Breast epithelium (tissue), 4 donors: ENCODE results near the gene DPYD. TPM values are rescaled to one million over a fixed set of nuclear protein-coding genes. Genes with fewer than 3 reads are reported as not detected.

Experiments
- DNase-seq, 2 donors: peaks; one replicate each; pipeline ENCODE4 v3.0.0-alpha.2; 2019; ENCODE audit warnings: low spot score in 2 of 2
- H3K27ac ChIP-seq, 2 donors: fragments of 200-600 bp; sonication (generic) in 1 of 2; one replicate each; pipeline ENCODE4 v1.5.1; 2016 to 2019; ENCODE audit warnings: mild to moderate bottlenecking in 1 of 2
- H3K27me3 ChIP-seq, 2 donors: fragments of 200-600 bp; sonication (generic) in 1 of 2; one replicate each; pipeline versions ENCODE4 v1.5.1 to v1.6.0; 2017 to 2019; ENCODE audit warnings: control low read depth in 1 of 2, mild to moderate bottlenecking in 1 of 2
- H3K36me3 ChIP-seq: fragments of 200-600 bp; one replicate; pipeline ENCODE4 v1.5.1; 2019
- H3K4me1 ChIP-seq, 2 donors: fragments of 200-600 bp; sonication (generic); one replicate each; pipeline ENCODE4 v1.5.1; 2016 to 2019; ENCODE audit warnings: control low read depth in 1 of 2
- H3K4me3 ChIP-seq, 3 donors: fragments of 200-600 bp; sonication (generic); 1 replicate in 2 of 3; 2 replicates in 1 of 3; pipeline ENCODE4 v1.5.1; 2016 to 2019; ENCODE audit warnings: mild to moderate bottlenecking in 3 of 3, moderate library complexity in 2 of 3
- H3K9me3 ChIP-seq, 2 donors: fragments of 200-600 bp; sonication (generic) in 1 of 2; one replicate each; pipeline ENCODE4 v1.5.1; 2016 to 2019; ENCODE audit warnings: control low read depth in 1 of 2
- POLR2A ChIP-seq: fragments of 450-650 bp; IDR thresholded peaks from one replicate; pipeline ENCODE4 v1.6.1; 2016; ENCODE audit warnings: antibody characterized with exemption, mild to moderate bottlenecking, moderate library complexity
- POLR2AphosphoS5 ChIP-seq, 3 donors: sonication (generic); formaldehyde crosslinking; IDR thresholded peaks; one replicate each; pipeline ENCODE4 v1.6.1; 2017; ENCODE audit warnings: antibody characterized with exemption in 3 of 3
- intact Hi-C: fragments of 100-400 bp; cut with DNase I; formaldehyde crosslinking; loops from one replicate; pipeline ENCODE4 v1.15.1; 2023; ENCODE audit warnings: low total_unique reads
- total RNA-seq, 3 donors: library from RNA; depleted of rRNA; stranded (reverse); fragments of >200 nt; gene quantifications; one replicate each; pipeline ENCODE4 v1.1.0, GENCODE V29; 2016
- TF ChIP-seq, protein P1 (sequence below), 3 donors: fragments of 450-650 bp; IDR thresholded peaks; one replicate each; pipeline ENCODE4 v1.5.1; 2016 to 2017; ENCODE audit warnings: antibody characterized with exemption in 3 of 3, mild to moderate bottlenecking in 3 of 3, moderate library complexity in 3 of 3

The DPYD gene
- total RNA-seq, 3 donors from 2014 or later = 56.4 to 95.1 (median 58.1) TPM

GRCh38 chr1:97164276-97164639, 756.6 kb downstream of the DPYD start:
- no peaks in the 10 kb centered on the region for H3K27me3 ChIP-seq
- H3K36me3 ChIP-seq = no peaks in the 10 kb centered on the region
- intact Hi-C loops = no loop called here
- H3K9me3 ChIP-seq = peaks cover 6 to 9% of the 10 kb centered on the region in 2 donors
- TF ChIP-seq POLR2A (no peak), POLR2AphosphoS5 (IDR thresholded peaks at IDR 0.05) (no peak)
- TF ChIP-seq, protein P1, sequence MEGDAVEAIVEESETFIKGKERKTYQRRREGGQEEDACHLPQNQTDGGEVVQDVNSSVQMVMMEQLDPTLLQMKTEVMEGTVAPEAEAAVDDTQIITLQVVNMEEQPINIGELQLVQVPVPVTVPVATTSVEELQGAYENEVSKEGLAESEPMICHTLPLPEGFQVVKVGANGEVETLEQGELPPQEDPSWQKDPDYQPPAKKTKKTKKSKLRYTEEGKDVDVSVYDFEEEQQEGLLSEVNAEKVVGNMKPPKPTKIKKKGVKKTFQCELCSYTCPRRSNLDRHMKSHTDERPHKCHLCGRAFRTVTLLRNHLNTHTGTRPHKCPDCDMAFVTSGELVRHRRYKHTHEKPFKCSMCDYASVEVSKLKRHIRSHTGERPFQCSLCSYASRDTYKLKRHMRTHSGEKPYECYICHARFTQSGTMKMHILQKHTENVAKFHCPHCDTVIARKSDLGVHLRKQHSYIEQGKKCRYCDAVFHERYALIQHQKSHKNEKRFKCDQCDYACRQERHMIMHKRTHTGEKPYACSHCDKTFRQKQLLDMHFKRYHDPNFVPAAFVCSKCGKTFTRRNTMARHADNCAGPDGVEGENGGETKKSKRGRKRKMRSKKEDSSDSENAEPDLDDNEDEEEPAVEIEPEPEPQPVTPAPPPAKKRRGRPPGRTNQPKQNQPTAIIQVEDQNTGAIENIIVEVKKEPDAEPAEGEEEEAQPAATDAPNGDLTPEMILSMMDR (IDR thresholded peaks at IDR 0.05) = no peak
- no peak overlapping the region for H3K4me3 ChIP-seq
- no peak overlapping the region for H3K27ac ChIP-seq
- no peaks in the 10 kb centered on the region for H3K4me1 ChIP-seq
- DNase-seq = no peak

- TF ChIP-seq, protein P1 (IDR thresholded peaks at IDR 0.05) = no peak
- TF ChIP-seq POLR2A (no peak), POLR2AphosphoS5 (IDR thresholded peaks at IDR 0.05) (no peak)
- Histone ChIP-seq H3K27me3 (no peaks in the 10 kb centered on the region), H3K36me3 (no peaks in the 10 kb centered on the region), H3K27ac (no peak overlapping the region), H3K4me3 (no peak overlapping the region), H3K4me1 (no peaks in the 10 kb centered on the region), H3K9me3 (peaks cover 6 to 9% of the 10 kb centered on the region in 2 donors)
- intact Hi-C loops = no loop called here
- no peak for DNase-seq
Measured at GRCh38 chr1:97163591-97164275, 757.1 kb downstream of the DPYD start.

GRCh38 chr1:97160818-97161217, 760.0 kb downstream of the DPYD start:
- Histone ChIP-seq H3K36me3 (no peaks in the 10 kb centered on the region), H3K4me3 (no peak overlapping the region), H3K9me3 (peaks cover 6 to 9% of the 10 kb centered on the region in 2 donors), H3K27ac (no peak overlapping the region), H3K27me3 (no peaks in the 10 kb centered on the region), H3K4me1 (no peaks in the 10 kb centered on the region)
- intact Hi-C loops = no loop called here
- TF ChIP-seq, protein P1 (IDR thresholded peaks at IDR 0.05) = no peak
- no peak for TF ChIP-seq POLR2A
- TF ChIP-seq POLR2AphosphoS5 (IDR thresholded peaks at IDR 0.05) = no peak
- DNase-seq = no peak

DNA sequence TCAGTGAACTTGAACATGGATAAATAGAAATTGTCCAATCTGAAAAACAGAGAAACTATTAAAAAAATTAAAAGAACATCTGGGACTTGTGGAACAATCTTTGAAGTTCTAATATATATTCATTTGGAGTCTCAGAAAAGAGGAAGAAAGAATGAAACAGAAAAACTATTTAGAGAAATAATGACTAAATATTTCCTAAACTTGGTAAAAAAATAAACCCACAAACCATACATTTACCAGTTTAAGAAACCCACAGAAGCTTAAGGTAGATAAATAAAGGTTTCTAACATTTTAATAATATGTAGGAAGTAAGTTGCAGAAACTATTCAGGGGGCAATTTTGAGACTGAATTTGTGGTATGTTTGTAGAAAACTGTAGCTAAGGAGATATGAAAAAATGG, 761.5 kb downstream of the DPYD start:
- Histone ChIP-seq H3K27ac (no peak overlapping the region), H3K36me3 (no peaks in the 10 kb centered on the region), H3K27me3 (no peaks in the 10 kb centered on the region), H3K4me3 (no peak overlapping the region), H3K9me3 (peaks cover 4 to 6% of the 10 kb centered on the region in 2 donors), H3K4me1 (no peaks in the 10 kb centered on the region)
- intact Hi-C loops = no loop called here
- TF ChIP-seq POLR2A = no peak
- no peak for TF ChIP-seq POLR2AphosphoS5 (IDR thresholded peaks at IDR 0.05)
- TF ChIP-seq, protein P1 (IDR thresholded peaks at IDR 0.05) = no peak
- no peak for DNase-seq

DNA sequence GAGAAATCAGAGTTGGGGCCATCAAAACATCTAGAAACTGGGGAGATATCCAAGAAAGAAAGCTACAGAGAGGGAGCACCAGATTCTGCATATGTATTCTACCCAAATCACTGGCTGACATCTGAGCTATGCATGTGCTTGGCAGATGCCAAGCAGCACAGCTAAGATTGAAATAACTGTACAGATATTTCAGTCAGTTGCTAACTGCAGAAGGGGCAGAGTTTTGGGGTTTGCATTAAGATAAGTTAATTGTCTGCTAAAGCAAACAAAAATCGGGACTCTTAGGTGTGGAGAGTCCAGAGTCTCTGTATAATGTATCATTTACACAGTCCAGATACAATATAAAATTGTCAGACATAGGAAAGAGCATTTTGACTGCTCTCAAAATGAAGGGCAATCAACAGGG, 762.1 kb downstream of the DPYD start:
- intact Hi-C loops = no loop called here
- TF ChIP-seq POLR2AphosphoS5 (IDR thresholded peaks at IDR 0.05) = no peak
- TF ChIP-seq, protein P1 (IDR thresholded peaks at IDR 0.05) = no peak
- no peak for TF ChIP-seq POLR2A
- DNase-seq = no peak
- Histone ChIP-seq H3K36me3 (no peaks in the 10 kb centered on the region), H3K9me3 (peaks cover 4% of the 10 kb centered on the region in 2 donors), H3K4me3 (no peak overlapping the region), H3K4me1 (no peaks in the 10 kb centered on the region), H3K27me3 (no peaks in the 10 kb centered on the region), H3K27ac (no peak overlapping the region)
